Mucosa of stomach (tissue), 1 donor: Measurements from ENCODE around the gene ACAP3.

ENCODE experiments used
- H3K27me3 ChIP-seq: one replicate; pipeline ENCODE4 v1.7.0; 2013; ENCODE audit warnings: mild to moderate bottlenecking, low read length; ENCODE audit not compliant: control insufficient read depth, insufficient read depth
- H3K36me3 ChIP-seq: one replicate; pipeline ENCODE4 v1.7.0; 2013; ENCODE audit warnings: low read length; ENCODE audit not compliant: control insufficient read depth, insufficient read depth
- H3K4me1 ChIP-seq: one replicate; pipeline ENCODE4 v1.7.0; 2013; ENCODE audit warnings: mild to moderate bottlenecking, low read length; ENCODE audit not compliant: control insufficient read depth, insufficient read depth
- H3K4me3 ChIP-seq: one replicate; pipeline ENCODE4 v1.7.0; 2013; ENCODE audit warnings: low read length
- H3K9ac ChIP-seq: one replicate; pipeline ENCODE4 v1.7.0; 2013; ENCODE audit warnings: mild to moderate bottlenecking, low read length, moderate library complexity
- H3K9me3 ChIP-seq: one replicate; pipeline ENCODE4 v1.7.0; 2013; ENCODE audit warnings: mild to moderate bottlenecking, low read length, moderate library complexity; ENCODE audit not compliant: control insufficient read depth
- donor health status: Pancreatic carcinoma.

ACAP3 gene

DNA sequence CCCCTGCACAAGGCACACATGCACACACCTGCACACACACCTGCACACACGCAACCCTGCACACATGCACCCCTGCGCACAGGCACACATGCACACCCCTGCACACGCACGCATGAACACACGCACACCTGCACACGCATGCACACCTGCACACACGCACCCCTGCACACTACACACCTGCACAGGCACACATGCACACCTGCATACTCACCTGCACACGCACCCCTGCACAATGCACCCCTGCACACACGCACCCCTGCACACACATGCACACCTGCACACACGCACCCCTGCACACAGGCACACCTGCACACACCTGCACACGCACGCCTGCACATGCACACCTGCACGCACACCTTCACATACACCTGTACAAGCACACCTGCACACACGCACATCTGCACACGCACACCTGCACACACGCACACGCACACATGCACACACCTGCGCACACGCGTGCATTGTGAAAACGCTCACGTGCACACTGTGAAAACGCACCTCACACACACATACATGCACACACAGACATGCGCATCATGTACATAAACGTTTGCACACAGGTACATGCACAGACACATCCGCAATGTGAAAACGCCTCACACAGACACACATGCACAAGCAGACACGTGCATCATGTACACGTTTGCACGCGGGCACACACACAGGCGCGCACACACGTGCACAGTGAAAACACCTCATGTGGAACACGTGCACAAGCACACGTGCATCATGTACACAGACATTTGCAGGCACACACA is 33.2 kb upstream of the ACAP3 start:
- Histone ChIP-seq H3K27me3 (no peaks in the 10 kb centered on the region), H3K4me1 (peaks cover 34% of the 10 kb centered on the region), H3K36me3 (no peaks in the 10 kb centered on the region), H3K9me3 (no peaks in the 10 kb centered on the region), H3K9ac (no peak overlapping the region), H3K4me3 (no peak overlapping the region)

DNA sequence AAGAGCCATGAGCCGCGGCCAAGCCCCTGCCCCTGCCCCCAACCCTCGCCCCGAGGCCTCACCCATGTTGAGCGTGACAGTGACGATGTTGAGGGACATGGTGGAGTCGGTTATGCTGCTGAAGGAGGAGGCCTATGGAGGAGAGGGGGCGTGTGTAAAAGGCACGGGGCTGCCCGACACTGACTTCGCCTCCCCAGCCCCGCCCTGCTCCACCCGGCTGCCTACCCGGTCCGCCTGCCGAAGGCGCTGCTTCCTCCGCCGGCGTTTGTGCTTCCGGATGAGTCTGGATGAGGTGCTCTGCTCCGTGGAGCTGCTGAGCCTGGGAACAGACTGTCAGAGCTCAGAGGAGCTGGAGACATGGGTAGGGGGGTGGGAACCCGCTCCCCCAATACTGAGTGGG is 32.5 kb upstream of the ACAP3 start:
- H3K27me3 ChIP-seq, result no peaks in the 10 kb centered on the region
- H3K9ac ChIP-seq, result no peak overlapping the region
- H3K9me3 ChIP-seq, result no peaks in the 10 kb centered on the region
- H3K36me3 ChIP-seq, result no peaks in the 10 kb centered on the region
- no peak overlapping the region for H3K4me3 ChIP-seq
- peaks cover 26% of the 10 kb centered on the region for H3K4me1 ChIP-seq

DNA sequence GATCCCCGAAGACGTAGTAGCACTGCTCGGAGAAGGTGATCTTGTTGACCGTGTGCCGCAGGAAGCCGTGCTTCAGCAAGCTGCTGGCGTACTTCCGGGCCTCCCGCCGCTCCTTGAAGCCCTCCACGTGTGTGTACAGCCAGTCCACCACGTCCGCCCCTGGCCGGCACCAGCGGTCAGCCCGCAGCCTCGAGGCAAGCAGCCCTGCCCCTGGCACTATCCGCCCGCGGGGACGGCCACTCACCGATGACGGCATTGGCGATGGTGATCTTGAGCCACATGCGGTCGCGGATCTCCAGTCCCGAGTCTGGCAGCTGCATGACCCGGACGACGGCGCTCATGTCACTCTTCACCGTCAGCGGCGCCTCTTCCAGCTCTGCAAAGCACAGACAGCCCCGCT is 30.5 kb upstream of the ACAP3 start:
- H3K4me1 ChIP-seq, result peaks cover 9% of the 10 kb centered on the region
- H3K9me3 ChIP-seq, result no peaks in the 10 kb centered on the region
- H3K27me3 ChIP-seq, result no peaks in the 10 kb centered on the region
- no peak overlapping the region for H3K9ac ChIP-seq
- H3K36me3 ChIP-seq, result no peaks in the 10 kb centered on the region
- H3K4me3 ChIP-seq, result no peak overlapping the region

DNA sequence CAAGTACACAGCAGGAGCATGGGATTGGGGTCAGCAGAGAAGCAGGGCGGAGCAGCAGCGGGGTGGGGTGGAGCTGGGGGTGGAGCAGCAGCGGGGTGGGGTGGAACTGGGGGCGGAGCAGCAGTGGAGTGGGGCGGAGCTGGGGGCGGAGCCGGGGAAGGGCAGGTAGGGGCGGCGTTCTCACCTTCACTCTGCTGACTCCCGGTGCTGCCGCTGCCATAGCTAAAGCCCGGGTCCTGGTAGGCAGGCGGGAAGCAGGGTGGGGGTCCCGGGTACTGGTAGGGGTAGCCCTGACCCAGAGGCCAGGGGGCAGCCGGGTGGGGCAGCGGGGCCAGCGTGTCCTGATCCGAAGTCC is 30.0 kb upstream of the ACAP3 start:
- no peaks in the 10 kb centered on the region for H3K9me3 ChIP-seq
- H3K36me3 ChIP-seq, result no peaks in the 10 kb centered on the region
- no peaks in the 10 kb centered on the region for H3K27me3 ChIP-seq
- H3K4me3 ChIP-seq, result no peak overlapping the region
- peaks cover 14% of the 10 kb centered on the region for H3K4me1 ChIP-seq
- no peak overlapping the region for H3K9ac ChIP-seq

DNA sequence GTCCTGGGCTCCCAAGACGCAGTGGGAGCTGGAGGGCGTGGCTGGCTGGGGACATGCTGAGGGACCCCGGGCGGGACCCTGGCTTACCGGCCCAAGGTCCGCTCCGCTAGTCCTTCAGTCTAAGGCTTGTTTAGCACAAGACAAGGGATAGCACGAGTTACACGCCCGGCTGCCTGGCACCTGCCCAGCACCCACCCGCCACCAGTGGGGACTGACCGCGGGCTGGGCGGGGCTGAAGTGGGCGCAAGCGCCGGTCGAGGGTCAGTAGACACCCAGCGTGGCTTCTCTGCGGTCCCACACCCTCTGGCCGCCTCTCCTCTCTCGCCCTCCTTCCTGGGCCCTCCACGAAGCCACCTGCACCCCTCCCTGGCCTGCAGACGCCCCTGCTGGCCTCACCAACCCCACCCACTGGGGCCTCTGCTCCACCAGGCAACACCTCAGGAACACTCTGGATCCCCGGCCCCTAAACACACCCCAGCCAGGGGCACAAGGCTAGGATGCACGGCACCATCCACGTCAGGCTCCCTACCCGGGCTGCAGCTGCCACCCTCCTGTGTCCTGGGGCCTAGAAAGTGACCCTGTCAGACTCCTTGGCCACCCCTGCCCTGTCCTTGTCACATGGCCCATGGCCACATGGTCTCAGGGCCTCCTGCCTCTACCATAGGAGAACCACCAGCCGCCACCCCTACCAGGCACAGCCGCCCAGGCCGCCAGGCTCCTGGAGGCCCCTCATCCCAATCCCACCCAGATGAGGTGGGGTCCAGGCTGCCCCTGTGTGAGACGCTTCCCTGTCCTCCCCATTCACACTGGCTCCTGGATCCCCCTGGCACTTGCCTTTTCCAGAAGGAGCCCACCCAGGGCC is 29.4 kb upstream of the ACAP3 start:
- Histone ChIP-seq H3K9ac (no peak overlapping the region), H3K9me3 (no peaks in the 10 kb centered on the region), H3K4me3 (no peak overlapping the region), H3K4me1 (peaks cover 17% of the 10 kb centered on the region), H3K27me3 (no peaks in the 10 kb centered on the region), H3K36me3 (no peaks in the 10 kb centered on the region)

DNA sequence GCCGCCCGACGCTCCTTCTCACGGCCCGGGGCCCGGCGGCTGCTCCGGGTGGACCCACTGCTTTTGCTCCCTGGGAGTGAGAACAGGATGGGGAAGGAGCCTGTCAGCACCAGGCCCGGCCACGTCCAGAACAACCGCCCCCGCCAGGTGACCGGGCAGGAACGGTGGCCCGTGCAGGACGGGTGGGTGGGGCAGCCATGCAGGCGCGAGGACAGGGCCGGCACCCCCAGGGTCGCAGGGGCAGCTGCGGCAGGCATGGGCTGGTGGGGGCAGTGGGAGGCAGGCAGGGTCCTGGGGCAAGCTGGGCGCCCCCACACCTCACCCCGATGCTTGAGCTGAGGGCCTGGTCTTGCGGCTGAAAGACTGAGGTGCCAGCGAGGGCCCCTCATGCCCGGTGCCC is 28.7 kb upstream of the ACAP3 start:
- Histone ChIP-seq H3K4me3 (no peak overlapping the region), H3K9ac (no peak overlapping the region), H3K9me3 (no peaks in the 10 kb centered on the region), H3K27me3 (peaks cover 3% of the 10 kb centered on the region), H3K4me1 (peaks cover 18% of the 10 kb centered on the region), H3K36me3 (no peaks in the 10 kb centered on the region)

DNA sequence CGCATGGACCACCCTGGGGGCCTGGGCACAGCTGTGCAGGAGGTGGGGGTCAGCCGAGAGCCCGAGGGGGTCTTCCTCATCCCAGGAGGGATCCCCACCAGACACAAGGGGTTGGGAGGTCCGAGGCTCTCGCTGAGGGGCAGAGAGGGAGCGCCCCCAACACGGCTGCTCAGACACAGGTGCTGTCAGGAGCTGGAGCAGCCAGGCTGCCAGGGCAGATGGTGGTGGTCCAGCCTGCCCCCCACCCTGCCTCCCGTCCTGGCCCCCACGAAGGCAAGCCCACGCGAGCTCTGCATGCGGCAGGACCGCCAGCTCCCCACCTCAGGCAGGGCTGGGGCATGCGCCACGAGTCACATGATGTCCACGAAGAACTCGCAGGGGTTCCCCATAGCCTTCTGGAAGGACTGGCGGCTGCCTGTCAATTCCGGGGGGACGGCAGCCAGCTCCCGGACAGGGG is 28.1 kb upstream of the ACAP3 start:
- Histone ChIP-seq H3K4me1 (peaks cover 24% of the 10 kb centered on the region), H3K36me3 (no peaks in the 10 kb centered on the region), H3K4me3 (no peak overlapping the region)

DNA sequence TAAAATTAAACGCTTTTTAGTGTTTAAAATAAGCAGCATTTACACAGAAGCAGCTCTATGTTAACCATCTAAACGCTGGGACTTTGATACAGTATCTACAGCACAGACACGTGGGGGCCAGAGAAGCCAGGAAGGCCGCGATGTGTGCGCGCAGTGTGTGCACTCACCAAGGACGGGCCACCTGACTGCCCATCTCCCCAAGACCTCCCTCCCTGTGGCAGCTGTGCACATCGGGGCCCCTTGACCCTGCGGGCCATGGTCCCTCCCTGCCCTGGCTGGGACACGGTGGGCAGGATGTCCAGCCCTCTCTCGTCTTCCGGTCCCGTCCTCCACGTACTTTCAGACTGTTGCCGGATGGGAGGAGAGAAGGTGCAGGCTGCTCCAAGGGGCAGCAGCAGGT is 27.6 kb upstream of the ACAP3 start:
- peaks cover 28% of the 10 kb centered on the region for H3K4me1 ChIP-seq
- no peak overlapping the region for H3K9ac ChIP-seq
- no peaks in the 10 kb centered on the region for H3K9me3 ChIP-seq
- peaks cover 15% of the 10 kb centered on the region for H3K27me3 ChIP-seq
- H3K4me3 ChIP-seq, result no peak overlapping the region
- no peaks in the 10 kb centered on the region for H3K36me3 ChIP-seq

More for the DNA sequence above, 28.1 kb upstream of the ACAP3 start:
- Histone ChIP-seq H3K27me3 (peaks cover 9% of the 10 kb centered on the region), H3K9me3 (no peaks in the 10 kb centered on the region), H3K9ac (no peak overlapping the region)

DNA sequence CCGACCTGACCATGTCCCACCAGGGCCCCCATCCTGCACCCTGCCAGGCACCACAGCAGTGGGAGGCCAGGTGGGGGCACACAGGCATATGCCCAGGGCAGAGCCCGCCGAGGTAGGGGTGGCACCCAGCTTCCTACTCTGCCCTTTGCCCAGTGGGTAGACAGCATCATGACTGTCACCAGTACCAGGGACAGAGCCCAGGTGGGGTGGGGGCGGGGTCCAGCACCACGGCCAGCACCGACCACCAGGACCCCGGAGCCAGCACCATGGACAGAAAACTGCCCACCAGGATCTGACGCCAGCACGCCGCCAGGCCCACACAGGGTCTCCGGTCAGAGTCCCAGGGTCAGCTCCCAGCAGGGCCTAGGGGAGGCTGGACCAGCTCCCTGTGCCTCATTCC is 27.1 kb upstream of the ACAP3 start:
- Histone ChIP-seq H3K36me3 (no peaks in the 10 kb centered on the region), H3K4me1 (peaks cover 28% of the 10 kb centered on the region), H3K9ac (no peak overlapping the region), H3K4me3 (no peak overlapping the region), H3K9me3 (no peaks in the 10 kb centered on the region), H3K27me3 (peaks cover 15% of the 10 kb centered on the region)

DNA sequence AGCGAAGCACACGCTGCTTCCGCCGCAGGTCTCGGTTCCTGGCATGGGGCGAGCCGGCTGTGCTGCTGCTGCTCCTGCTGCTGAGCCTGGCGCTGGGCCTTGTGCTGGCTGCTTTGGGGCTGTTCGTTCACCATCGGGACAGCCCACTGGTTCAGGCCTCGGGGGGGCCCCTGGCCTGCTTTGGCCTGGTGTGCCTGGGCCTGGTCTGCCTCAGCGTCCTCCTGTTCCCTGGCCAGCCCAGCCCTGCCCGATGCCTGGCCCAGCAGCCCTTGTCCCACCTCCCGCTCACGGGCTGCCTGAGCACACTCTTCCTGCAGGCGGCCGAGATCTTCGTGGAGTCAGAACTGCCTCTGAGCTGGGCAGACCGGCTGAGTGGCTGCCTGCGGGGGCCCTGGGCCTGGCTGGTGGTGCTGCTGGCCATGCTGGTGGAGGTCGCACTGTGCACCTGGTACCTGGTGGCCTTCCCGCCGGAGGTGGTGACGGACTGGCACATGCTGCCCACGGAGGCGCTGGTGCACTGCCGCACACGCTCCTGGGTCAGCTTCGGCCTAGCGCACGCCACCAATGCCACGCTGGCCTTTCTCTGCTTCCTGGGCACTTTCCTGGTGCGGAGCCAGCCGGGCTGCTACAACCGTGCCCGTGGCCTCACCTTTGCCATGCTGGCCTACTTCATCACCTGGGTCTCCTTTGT is 26.0 kb upstream of the ACAP3 start:
- H3K36me3 ChIP-seq, result no peaks in the 10 kb centered on the region
- H3K9me3 ChIP-seq, result no peaks in the 10 kb centered on the region
- H3K4me1 ChIP-seq, result peaks cover 28% of the 10 kb centered on the region
- no peak overlapping the region for H3K4me3 ChIP-seq
- H3K27me3 ChIP-seq, result peaks cover 15% of the 10 kb centered on the region
- no peak overlapping the region for H3K9ac ChIP-seq

DNA sequence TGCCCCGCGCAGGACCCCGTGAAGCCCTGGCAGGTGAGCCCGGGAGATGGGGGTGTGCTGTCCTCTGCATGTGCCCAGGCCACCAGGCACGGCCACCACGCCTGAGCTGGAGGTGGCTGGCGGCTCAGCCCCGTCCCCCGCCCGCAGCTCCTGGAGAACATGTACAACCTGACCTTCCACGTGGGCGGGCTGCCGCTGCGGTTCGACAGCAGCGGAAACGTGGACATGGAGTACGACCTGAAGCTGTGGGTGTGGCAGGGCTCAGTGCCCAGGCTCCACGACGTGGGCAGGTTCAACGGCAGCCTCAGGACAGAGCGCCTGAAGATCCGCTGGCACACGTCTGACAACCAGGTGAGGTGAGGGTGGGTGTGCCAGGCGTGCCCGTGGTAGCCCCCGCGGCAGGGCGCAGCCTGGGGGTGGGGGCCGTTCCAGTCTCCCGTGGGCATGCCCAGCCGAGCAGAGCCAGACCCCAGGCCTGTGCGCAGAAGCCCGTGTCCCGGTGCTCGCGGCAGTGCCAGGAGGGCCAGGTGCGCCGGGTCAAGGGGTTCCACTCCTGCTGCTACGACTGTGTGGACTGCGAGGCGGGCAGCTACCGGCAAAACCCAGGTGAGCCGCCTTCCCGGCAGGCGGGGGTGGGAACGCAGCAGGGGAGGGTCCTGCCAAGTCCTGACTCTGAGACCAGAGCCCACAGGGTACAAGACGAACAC is 25.2 kb upstream of the ACAP3 start:
- Histone ChIP-seq H3K36me3 (no peaks in the 10 kb centered on the region), H3K9ac (no peak overlapping the region), H3K27me3 (peaks cover 15% of the 10 kb centered on the region), H3K9me3 (no peaks in the 10 kb centered on the region), H3K4me1 (peaks cover 28% of the 10 kb centered on the region), H3K4me3 (no peak overlapping the region)
